ENCODE results near the gene FBXL22. TPM values are rescaled to one million over a fixed set of nuclear protein-coding genes. Genes with fewer than 3 reads are reported as not detected.
"Not testable (repeated sequence)": the region's sequence is repeated elsewhere in the genome, so short reads cannot be mapped to it uniquely, and the experiment has no call there.

FBXL22 gene
- total and polyA plus RNA-seq, 2 of the 4 experiments (the other 2 are of a cell fraction) = 0.36 to 1.3 TPM

GRCh38 chr15:63620760-63621159 is 23.6 kb downstream of the FBXL22 start:
- POLR2A ChIA-PET (ENCODE audit: unreplicated experiment); H3K23ac ChIP-seq (ENCODE audit: low read depth, low read length); H3K9ac ChIP-seq (ENCODE audit: low read depth, low read length); dilution Hi-C loops (cut with HindIII; ENCODE audit: low sequenced_read_pairs, unreplicated experiment); H4K91ac ChIP-seq (ENCODE audit: insufficient read depth, low read depth, low read length); H3K27ac ChIP-seq (ENCODE audit: insufficient read depth, low read length); H3K4me3 ChIP-seq (ENCODE audit: insufficient read depth, low read depth, low read length); H2BK5ac ChIP-seq (ENCODE audit: low read depth, low read length, poor library complexity, severe bottlenecking); CTCF ChIA-PET; intact Hi-C loops (cut with micrococcal nuclease); H3K9me1 ChIP-seq (ENCODE audit: insufficient read depth, low read length); H3K18ac ChIP-seq (ENCODE audit: low read depth, low read length); H3K14ac ChIP-seq (replicated peaks; ENCODE audit: low read depth, low read length); H3K27me3 ChIP-seq (ENCODE audit: control insufficient read depth, insufficient read depth, low read length); H2BK20ac ChIP-seq (ENCODE audit: low read depth, low read length); BruUV-seq (replicated peaks); H2BK120ac ChIP-seq (ENCODE audit: low read depth, low read length); H4K8ac ChIP-seq (ENCODE audit: low read depth in 2 of 2, low read length in 2 of 2); DNase-seq; H4K20me1 ChIP-seq (ENCODE audit: insufficient read depth, low read length); H2AFZ ChIP-seq (replicated peaks; ENCODE audit: low read length, poor library complexity); H3K4me2 ChIP-seq (ENCODE audit: low read depth, low read length); H2BK15ac ChIP-seq (ENCODE audit: low read depth, low read length); H2AK9ac ChIP-seq (replicated peaks; ENCODE audit: low read depth, low read length, poor library complexity); ATAC-seq (ENCODE audit: low read depth); H3K4ac ChIP-seq (ENCODE audit: low read depth, low read length); H4K5ac ChIP-seq (ENCODE audit: low read depth, low read length); H2AK5ac ChIP-seq (ENCODE audit: low read depth, low read length); H3K56ac ChIP-seq (ENCODE audit: extremely low read depth, insufficient read depth, low read length); in situ Hi-C loops (cut with MboI; ENCODE audit: low sequenced_read_pairs); H3K79me1 ChIP-seq (ENCODE audit: low read depth in 1 of 2, low read length in 2 of 2); H3K4me1 ChIP-seq (ENCODE audit: control insufficient read depth, insufficient read depth, low read length); H3K9me3 ChIP-seq (ENCODE audit: control insufficient read depth, insufficient read depth, low read length): not testable (repeated sequence)
- peaks cover 12% of the 10 kb centered on the region for H3K36me3 ChIP-seq (ENCODE audit: control insufficient read depth, insufficient read depth, low read length)
- no CpG with 5 or more reads among the region's 2 CpGs for WGBS, 2 experiments (ENCODE audit: extremely low coverage in 2 of 2, insufficient read length in 1 of 2)

Measured in IMR-90 (cell line).